MM.1S (cell line): ENCODE data around the gene CEMP1.

Experiments used
- DNase-seq: peaks from one replicate; pipeline ENCODE4 v3.0.0-alpha.2; 2015
- H2AFZ ChIP-seq: fragments of 300-600 bp; sonication (generic); 2 replicates; pipeline ENCODE4 v1.6.0; 2016; ENCODE audit warnings: antibody characterized with exemption, low read length
- H3F3A ChIP-seq: fragments of 300-600 bp; sonication (generic); 2 replicates; pipeline ENCODE4 v1.6.1; 2016; ENCODE audit warnings: mild to moderate bottlenecking, antibody characterized with exemption, low read length, moderate library complexity, mixed read lengths; ENCODE audit not compliant: insufficient read depth
- H3K27ac ChIP-seq: fragments of 300-600 bp; sonication (generic); 2 replicates; pipeline ENCODE4 v1.5.1; 2016; ENCODE audit warnings: mild to moderate bottlenecking, low read length
- H3K27me3 ChIP-seq: fragments of 300-600 bp; sonication (generic); replicated peaks from 2 replicates; pipeline ENCODE4 v1.6.0; 2016; ENCODE audit warnings: low read length; ENCODE audit not compliant: insufficient read depth
- H3K36me3 ChIP-seq: fragments of 300-600 bp; sonication (generic); replicated peaks from 2 replicates; pipeline ENCODE4 v1.6.1; 2016; ENCODE audit warnings: mild to moderate bottlenecking, low read length, mixed read lengths; ENCODE audit not compliant: insufficient read depth
- H3K4me1 ChIP-seq: fragments of 300-600 bp; sonication (generic); 2 replicates; pipeline ENCODE4 v1.6.1; 2016; ENCODE audit warnings: low read length, mixed read lengths
- H3K4me2 ChIP-seq: fragments of 300-600 bp; sonication (generic); 2 replicates; pipeline ENCODE4 v1.6.0; 2016; ENCODE audit warnings: low read depth, low read length
- H3K4me3 ChIP-seq: fragments of 300-600 bp; sonication (generic); 2 replicates; pipeline ENCODE4 v1.5.1; 2016; ENCODE audit warnings: low read length, mixed read lengths
- H3K79me2 ChIP-seq: fragments of 300-600 bp; sonication (generic); 2 replicates; pipeline ENCODE4 v1.6.1; 2016; ENCODE audit warnings: mixed run types, low read length, mixed read lengths
- H3K9ac ChIP-seq: fragments of 300-600 bp; sonication (generic); 2 replicates; pipeline ENCODE4 v1.6.1; 2016; ENCODE audit warnings: low read length, mixed read lengths
- H3K9me2 ChIP-seq: fragments of 300-600 bp; sonication (generic); replicated peaks from 2 replicates; pipeline ENCODE4 v1.6.1; 2016; ENCODE audit warnings: mild to moderate bottlenecking, low read length, mixed read lengths; ENCODE audit not compliant: insufficient read depth
- H3K9me3 ChIP-seq: fragments of 300-600 bp; sonication (generic); replicated peaks from 2 replicates; pipeline ENCODE4 v1.6.1; 2016; ENCODE audit warnings: mild to moderate bottlenecking, low read length, mixed read lengths; ENCODE audit not compliant: insufficient read depth
- H4K20me1 ChIP-seq: fragments of 300-600 bp; sonication (generic); 2 replicates; pipeline ENCODE4 v1.6.1; 2016; ENCODE audit warnings: mild to moderate bottlenecking, low read length, moderate library complexity, mixed read lengths; ENCODE audit not compliant: insufficient read depth
- CTCF ChIP-seq: fragments of 300-600 bp; sonication (generic); IDR thresholded peaks from 2 replicates; pipeline ENCODE4 v1.5.1; 2016; ENCODE audit warnings: antibody characterized with exemption, low read length, mixed read lengths
- EZH2 ChIP-seq: fragments of 300-600 bp; sonication (generic); optimal IDR thresholded peaks from 2 replicates; pipeline ENCODE3; 2017; ENCODE audit warnings: low read depth, mild to moderate bottlenecking, antibody characterized with exemption, low read length, mixed read lengths
- EZH2phosphoT487 ChIP-seq: fragments of 300-600 bp; sonication (generic); IDR thresholded peaks from 2 replicates; pipeline ENCODE4 v1.6.1; 2018; ENCODE audit warnings: antibody characterized with exemption, low read length

CEMP1 gene

GRCh38 chr16:2487517-2487842 is 43.7 kb downstream of the CEMP1 start:
- Histone ChIP-seq H4K20me1 (no peaks in the 10 kb centered on the region), H3K36me3 (no peaks in the 10 kb centered on the region), H3F3A (no peaks in the 10 kb centered on the region), H3K9me2 (no peaks in the 10 kb centered on the region), H3K4me1 (no peaks in the 10 kb centered on the region), H2AFZ (no peak overlapping the region), H3K9ac (no peak overlapping the region), H3K4me2 (no peak overlapping the region), H3K79me2 (0 out of 2 replicates have a peak, but pooled peaks cover 4% of the 10 kb centered on the region), H3K9me3 (no peaks in the 10 kb centered on the region), H3K27me3 (no peaks in the 10 kb centered on the region), H3K4me3 (no peak overlapping the region), H3K27ac (no peak overlapping the region)
- DNase-seq = no peak
- TF ChIP-seq EZH2phosphoT487 (no peak), CTCF (no peak), EZH2 (no peak)

- H3F3A ChIP-seq = no peaks in the 10 kb centered on the region
- no peaks in the 10 kb centered on the region for H3K9me3 ChIP-seq
- no peak for DNase-seq
- H3K9me2 ChIP-seq = no peaks in the 10 kb centered on the region
- no peaks in the 10 kb centered on the region for H3K27me3 ChIP-seq
- no peak overlapping the region for H2AFZ ChIP-seq
- TF ChIP-seq EZH2phosphoT487 = no peak
- no peak for TF ChIP-seq EZH2
- no peak; the same call in 1 of the 2 replicates for TF ChIP-seq CTCF
- H3K4me2 ChIP-seq = no peak overlapping the region
- H3K4me3 ChIP-seq = no peak overlapping the region
- no peaks in the 10 kb centered on the region for H3K4me1 ChIP-seq
- no peaks in the 10 kb centered on the region for H3K36me3 ChIP-seq
- no peaks in the 10 kb centered on the region for H4K20me1 ChIP-seq
- H3K9ac ChIP-seq = no peak overlapping the region
- no peak overlapping the region for H3K27ac ChIP-seq
- H3K79me2 ChIP-seq = 0 out of 2 replicates have a peak, but pooled peaks cover 5% of the 10 kb centered on the region
These were observed 44.3 kb downstream of the CEMP1 start for GRCh38 chr16:2486645-2487516.

GRCh38 chr16:2485811-2486507 is 45.2 kb downstream of the CEMP1 start:
- Histone ChIP-seq H3K9me2 (no peaks in the 10 kb centered on the region), H3K27ac (no peak overlapping the region), H3F3A (no peaks in the 10 kb centered on the region), H3K36me3 (no peaks in the 10 kb centered on the region), H3K27me3 (no peaks in the 10 kb centered on the region), H3K79me2 (0 out of 2 replicates have a peak, but pooled peaks cover 8% of the 10 kb centered on the region), H2AFZ (no peak overlapping the region), H4K20me1 (no peaks in the 10 kb centered on the region), H3K4me1 (no peaks in the 10 kb centered on the region), H3K4me3 (no peak overlapping the region), H3K4me2 (no peak overlapping the region), H3K9ac (no peak overlapping the region), H3K9me3 (no peaks in the 10 kb centered on the region)
- TF ChIP-seq EZH2 = no peak
- TF ChIP-seq CTCF = no peak
- TF ChIP-seq EZH2phosphoT487 = no peak
- DNase-seq = no peak
